VCaP (cell line): ENCODE data around the gene SERPINA7.
"Not testable (repeated sequence)": the region's sequence is repeated elsewhere in the genome, so short reads cannot be mapped to it uniquely, and the experiment has no call there.

Experiments
- H3K27ac ChIP-seq: fragments of 450-650 bp; 2 replicates; pipeline ENCODE4 v1.5.1; 2017
- CTCF ChIP-seq: fragments of 450-650 bp; conservative IDR thresholded peaks from 2 replicates; pipeline ENCODE4 v1.5.1; 2017; ENCODE audit warnings: mild to moderate bottlenecking, moderate library complexity

SERPINA7 gene

GRCh38 chrX:106005684-106006083 lies 32.8 kb downstream of the SERPINA7 start:
- no peak for TF ChIP-seq CTCF
- no peak overlapping the region for H3K27ac ChIP-seq

- H3K27ac ChIP-seq: not testable (repeated sequence)
These were observed 37.9 kb downstream of the SERPINA7 start for GRCh38 chrX:106000609-106001008.

- no peak for TF ChIP-seq CTCF
- no peak overlapping the region for H3K27ac ChIP-seq
These were observed 38.3 kb downstream of the SERPINA7 start for GRCh38 chrX:106000203-106000602.

- H3K27ac ChIP-seq: no peak overlapping the region
- no peak for TF ChIP-seq CTCF
These were observed 39.2 kb downstream of the SERPINA7 start for GRCh38 chrX:105999294-105999693.

- H3K27ac ChIP-seq: not testable (repeated sequence)
These were observed 50.0 kb downstream of the SERPINA7 start for GRCh38 chrX:105988487-105988886.
